GM21367 (cell line): Measurements from ENCODE around the gene ARTN.

Experiments
- ATAC-seq: cut with Tn5 transposase; IDR thresholded peaks from one replicate; pipeline ENCODE4 v1.9.1; 2021; ENCODE audit not compliant: unreplicated experiment

ARTN gene

DNA sequence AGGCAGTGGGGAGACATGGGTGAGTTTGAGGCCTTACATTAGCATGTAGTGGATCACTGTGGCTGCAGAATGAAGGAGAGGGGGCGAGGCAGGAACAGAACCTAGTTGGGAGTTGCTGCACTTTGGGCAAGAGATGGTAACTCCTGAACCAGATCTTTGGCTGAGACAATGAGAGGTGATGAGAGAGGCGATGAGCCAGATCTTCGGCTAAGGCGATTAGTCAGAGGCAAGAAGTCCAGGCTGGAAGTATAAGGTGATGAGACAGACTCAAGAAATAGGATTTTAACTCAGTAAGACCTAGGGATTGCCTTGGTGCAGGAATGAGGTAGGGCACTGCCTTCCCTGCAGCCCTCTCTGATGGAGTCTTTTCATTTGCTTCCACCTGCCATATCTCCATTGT is 9.1 kb upstream of the ARTN start:
- ATAC-seq, result no peak

DNA sequence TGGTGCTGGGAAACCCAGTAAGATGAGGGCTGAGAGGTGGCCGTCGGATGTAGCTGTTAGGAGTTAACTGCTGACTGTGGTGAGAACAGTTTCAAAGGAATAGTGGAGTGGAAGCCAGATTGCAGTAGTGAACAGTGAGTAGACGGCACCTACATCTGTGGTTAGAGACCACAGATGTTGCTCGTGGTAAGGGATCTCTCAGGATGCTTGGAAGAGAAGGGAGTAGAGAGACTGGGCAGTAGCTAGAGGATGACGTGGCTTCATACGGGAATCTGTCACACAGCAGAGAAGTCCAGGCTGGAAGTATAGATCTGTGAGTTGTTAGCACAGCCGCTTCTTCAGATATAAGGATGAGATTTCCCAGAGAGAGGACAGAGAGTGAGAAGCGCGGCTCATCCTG is 7.8 kb upstream of the ARTN start:
- ATAC-seq, result no peak

DNA sequence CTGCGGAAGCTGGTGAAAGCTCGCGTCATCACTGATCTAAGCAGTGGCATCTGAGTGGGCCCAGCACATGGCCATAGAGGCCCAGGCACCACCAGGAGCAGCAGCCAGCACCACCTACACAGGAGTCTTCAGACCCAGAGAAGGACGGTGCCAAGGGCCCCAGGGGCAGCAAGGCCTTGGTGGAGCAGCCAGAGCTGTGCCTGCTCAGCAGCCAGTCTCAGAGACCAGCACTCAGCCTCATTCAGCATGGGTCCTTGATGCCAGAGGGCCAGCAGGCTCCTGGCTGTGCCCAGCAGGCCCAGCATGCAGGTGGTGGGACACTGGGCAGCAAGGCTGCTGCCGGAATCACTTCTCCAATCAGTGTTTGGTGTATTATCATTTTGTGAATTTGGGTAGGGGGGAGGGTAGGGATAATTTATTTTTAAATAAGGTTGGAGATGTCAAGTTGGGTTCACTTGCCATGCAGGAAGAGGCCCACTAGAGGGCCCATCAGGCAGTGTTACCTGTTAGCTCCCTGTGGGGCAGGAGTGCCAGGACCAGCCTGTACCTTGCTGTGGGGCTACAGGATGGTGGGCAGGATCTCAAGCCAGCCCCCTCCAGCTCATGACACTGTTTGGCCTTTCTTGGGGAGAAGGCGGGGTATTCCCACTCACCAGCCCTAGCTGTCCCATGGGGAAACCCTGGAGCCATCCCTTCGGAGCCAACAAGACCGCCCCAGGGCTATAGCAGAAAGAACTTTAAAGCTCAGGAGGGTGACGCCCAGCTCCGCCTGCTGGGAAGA is 3.2 kb upstream of the ARTN start:
- ATAC-seq, result no peak

DNA sequence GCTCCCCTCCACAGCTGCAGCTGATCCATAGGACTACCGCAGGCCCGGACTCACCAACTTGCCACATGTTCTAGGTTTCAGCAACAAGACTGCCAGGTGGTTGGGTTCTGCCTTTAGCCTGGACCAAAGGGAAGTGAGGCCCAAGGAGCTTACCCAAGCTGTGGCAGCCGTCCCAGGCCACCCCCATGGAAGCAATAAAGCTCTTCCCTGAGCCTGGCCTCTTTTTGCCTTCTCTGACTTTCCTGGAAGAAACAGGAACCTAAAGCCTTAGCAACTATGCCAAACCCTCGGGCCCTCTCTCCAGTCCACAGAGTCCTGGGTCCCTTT is 2.7 kb upstream of the ARTN start:
- ATAC-seq, result no peak

DNA sequence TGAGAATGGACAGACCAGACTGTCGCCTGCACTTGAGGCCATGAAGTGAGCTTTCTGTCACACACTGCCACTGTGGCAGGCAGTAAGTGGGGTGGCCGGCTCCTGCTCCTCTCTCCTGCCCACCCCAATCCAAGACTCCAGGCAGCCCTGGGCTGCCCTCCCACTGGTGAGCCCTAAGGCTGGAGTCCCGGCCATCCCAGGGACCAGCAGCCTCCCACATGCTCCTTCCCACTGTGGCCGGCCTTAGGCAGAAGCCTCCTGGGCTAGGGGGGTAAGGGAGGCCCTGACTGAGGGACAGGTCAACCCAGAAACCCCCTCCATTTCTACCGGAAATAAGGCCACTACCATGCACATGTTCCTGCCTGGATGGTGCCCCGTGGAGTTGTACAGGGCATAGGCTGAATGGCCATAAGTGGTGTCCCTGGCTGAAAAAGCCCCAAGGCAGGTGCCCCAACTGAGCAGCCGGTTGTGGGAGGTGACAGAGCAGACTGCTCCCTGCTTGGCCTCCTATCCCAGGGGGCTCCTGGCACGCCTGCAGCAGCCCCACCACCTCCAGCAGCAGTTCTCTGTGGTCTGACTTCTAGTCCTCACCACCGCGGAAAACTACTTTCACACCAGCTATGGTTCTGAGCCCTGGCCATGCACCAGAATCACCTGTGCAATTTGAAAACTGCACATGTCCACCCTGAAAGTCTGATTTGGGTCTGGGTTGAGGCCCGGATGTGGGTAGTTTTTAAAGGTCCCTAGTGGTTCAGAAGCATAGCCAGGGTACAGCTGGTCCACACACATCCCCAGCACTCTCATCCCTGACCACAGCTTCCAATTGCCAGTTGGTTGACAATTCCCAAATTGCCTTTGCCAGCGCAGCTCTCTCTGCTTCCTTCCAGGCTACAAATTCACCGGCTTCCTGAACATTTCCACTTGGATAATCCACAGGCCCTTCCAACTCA is 1.6 kb upstream of the ARTN start:
- ATAC-seq, result no peak

DNA sequence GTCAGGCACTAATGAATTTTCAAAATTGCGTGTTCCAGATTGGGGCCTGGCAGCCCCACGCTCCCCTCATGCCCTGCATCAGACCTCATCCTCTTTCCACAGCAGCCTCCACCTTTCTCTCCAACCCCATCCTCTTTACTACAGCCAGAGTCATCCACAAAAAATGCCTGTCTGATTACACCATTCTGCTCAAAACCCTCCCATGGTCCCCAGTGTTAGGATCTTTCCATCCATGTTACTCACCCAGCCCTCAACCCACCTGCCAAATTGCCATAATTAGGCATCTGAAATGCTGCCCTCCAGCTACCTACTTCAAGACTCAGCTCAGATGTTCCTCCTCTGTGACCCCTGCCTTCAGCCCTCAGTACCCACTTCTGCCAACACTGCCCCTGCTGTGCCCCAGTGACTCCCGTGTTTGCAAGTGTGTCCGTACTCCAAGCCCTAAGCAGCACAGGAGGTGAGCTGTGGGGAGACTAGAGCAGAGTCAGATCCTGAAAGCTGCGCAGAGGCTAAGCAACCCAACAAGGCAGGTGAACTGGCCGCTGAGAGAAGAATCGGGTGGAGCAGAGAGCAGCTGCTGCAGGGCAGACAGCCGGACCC is 715 bp upstream of the ARTN start:
- no peak for ATAC-seq

DNA sequence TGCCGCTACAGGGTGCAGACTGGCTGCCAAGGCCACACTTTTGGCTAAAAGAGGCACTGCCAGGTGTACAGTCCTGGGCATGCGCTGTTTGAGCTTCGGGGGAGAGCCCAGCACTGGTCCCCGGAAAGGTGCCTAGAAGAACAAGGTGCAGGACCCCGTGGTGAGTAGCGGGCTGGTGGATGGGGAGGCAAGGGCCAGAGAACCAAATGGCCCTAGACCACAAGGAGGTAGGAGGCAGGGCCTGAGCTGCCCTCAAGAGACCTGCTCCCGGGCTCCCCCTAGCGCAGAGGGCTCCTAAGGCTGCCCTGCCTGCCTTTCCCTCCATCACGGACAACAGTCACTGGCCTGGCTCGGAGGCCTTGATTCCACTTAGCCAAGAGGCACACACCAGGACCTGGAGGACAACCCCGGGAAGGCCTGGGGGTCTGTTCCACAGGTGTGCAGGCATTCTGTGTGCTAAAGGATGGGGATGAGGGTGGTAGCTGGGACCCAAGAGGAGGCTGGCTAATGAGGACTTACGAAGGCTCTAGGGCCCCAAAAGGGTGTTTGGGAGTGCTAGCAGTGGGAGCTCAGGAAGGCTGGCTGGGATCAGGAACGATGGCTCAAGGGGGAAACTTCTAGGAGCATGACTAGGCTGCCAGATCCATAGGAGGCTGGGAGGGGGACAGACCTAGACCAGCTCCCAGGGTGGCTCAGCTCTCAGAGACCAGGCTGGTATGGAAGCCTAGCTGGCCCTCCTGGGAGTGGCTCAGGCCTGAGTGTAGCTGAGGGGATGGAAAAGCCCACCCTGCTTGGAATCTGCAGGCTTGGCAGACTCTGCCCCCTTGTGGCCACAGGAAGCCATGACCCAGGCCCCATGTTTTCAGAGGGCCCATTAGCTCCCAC is 742 bp downstream of the ARTN start:
- ATAC-seq, result no peak

DNA sequence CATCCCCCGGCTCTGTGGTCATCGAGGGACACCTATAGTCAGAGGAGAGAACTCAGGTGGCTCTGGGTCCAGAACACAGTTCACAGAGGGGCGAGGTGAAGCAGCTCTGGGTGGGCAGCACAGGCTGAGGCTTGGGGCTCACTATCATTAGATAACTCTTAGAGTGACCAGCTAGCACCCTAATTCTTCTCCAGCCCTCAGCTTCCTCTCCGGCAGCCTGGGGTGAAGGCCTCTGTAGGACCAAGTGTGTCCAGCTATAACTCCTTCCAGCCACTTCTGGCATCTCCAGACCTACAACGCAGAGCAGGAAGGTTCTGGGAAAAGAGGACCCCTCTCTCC is 1.4 kb downstream of the ARTN start:
- no peak for ATAC-seq

DNA sequence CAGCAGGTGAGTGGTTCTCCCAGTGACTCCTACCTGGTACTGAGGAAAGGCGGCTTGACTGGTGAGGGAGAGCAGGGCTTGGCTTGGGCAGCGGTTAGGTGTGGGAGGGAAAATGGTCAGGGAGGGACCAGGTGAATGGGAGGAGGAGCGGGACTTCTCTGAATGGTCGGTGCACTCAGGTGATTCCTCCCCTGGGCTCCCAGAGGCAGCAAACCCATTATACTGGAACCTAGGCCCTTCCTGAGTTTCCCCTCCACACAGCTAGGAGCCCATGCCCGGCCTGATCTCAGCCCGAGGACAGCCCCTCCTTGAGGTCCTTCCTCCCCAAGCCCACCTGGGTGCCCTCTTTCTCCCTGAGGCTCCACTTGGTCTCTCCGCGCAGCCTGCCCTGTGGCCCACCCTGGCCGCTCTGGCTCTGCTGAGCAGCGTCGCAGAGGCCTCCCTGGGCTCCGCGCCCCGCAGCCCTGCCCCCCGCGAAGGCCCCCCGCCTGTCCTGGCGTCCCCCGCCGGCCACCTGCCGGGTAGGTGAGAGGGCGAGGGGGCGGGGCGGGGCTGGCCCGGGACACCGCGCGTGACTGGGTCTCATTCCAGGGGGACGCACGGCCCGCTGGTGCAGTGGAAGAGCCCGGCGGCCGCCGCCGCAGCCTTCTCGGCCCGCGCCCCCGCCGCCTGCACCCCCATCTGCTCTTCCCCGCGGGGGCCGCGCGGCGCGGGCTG is 2.3 kb downstream of the ARTN start:
- ATAC-seq, result no peak

DNA sequence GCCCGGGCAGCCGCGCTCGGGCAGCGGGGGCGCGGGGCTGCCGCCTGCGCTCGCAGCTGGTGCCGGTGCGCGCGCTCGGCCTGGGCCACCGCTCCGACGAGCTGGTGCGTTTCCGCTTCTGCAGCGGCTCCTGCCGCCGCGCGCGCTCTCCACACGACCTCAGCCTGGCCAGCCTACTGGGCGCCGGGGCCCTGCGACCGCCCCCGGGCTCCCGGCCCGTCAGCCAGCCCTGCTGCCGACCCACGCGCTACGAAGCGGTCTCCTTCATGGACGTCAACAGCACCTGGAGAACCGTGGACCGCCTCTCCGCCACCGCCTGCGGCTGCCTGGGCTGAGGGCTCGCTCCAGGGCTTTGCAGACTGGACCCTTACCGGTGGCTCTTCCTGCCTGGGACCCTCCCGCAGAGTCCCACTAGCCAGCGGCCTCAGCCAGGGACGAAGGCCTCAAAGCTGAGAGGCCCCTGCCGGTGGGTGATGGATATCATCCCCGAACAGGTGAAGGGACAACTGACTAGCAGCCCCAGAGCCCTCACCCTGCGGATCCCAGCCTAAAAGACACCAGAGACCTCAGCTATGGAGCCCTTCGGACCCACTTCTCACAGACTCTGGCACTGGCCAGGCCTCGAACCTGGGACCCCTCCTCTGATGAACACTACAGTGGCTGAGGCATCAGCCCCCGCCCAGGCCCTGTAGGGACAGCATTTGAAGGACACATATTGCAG is 3.0 kb downstream of the ARTN start:
- no peak for ATAC-seq

DNA sequence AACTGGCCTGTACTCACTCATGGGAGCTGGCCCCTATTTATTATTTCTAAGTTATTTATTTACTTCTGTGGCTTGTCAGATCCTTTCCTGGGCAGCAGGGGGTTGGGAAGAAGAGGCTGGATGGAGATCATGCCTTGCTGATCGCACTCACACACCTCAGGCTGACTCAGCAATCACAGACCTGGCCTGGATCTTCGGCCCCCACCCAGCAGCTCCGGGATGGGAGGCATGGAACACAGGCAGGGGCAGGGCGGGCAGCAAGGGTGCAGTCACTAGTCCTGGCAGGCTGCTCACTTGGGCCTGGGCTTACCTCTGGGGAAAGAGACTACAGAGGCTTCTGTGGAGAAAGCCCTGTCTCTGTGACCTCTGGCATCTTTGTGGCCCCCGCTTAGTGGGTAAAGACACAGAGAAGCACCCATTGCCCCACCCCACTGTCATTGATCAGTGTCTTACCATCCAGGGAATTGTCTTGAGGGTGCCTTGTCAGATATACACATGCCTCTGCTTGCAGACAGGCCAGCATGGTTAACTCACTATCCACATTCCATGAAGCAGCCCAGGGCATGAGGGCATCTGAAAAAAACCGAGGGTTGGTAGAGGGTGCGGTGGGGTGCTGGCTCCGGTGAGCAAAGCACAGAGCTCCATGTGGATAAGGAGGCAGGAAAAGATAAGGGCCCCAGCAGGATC is 3.7 kb downstream of the ARTN start:
- no peak for ATAC-seq

DNA sequence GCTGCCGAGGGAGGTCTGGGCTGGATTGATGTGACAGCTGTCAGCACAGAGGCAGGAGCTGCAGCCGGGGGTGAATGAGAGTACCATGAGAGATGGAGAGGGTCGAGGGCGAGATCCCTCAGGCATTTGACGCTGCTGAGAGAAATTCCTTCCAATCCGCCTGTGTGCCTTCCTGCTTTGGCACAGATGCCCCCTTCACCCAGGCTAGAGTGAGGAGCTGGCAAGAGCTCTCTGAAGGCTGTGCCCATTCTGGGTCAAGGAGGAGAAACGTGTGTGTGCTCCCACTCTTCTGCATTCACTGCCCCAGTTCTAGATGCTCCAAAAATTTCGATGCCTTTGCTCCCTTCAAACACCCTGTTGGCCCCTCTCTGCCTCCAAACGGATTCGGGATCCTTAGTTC is 4.8 kb downstream of the ARTN start:
- ATAC-seq, result no peak

DNA sequence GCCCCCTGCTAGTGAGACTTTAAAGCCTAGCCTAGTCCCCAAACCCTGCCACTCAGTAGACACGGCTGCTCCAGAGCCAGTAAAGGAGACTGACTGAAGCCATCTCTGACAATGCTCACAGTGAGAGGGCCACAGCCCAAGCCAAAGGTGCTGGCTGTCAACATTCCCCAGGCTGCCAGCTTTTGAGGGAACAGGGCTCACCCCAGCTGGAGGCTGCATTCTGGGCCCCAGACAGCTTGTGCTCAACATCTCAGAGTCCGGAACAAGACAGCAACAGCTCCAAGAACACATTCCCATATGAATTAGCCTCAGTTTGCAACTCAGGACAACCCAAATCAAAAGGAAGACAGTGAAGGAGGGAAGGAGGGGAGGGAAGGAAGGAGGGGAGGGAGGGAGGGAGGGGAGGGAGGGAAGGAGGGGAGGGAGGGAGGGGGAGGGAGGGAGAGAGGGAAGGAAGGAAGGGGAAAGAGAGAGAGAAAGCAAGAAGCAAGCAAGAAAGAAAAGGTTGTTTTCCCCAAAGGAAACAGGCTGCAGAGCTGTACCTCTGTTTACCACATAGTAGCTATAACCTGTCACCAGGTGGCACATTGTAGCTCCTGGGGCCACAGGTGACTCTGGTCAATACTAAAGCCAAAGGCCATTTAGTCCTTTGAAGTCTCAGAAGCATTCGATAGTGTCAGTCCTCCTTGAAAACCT is 5.4 kb downstream of the ARTN start:
- ATAC-seq, result no peak

DNA sequence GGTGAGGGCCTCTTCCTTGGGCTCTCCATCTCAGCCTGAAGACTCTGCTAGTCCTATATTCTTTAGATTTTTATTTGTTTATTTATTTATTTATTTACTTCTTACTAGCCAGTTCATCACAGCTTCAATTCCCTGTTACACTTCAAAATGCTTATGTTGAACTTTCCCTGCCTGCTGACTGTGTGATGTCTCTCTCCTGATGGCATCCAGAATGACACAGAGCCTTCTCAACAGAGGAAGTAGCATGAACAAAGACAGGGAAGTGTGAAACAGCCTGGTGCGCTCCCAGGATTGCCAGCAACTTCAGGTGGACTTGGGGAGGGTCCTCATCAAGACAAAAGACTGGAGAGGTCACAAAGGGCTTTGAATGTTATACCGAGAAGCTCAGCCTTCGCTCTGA is 8.8 kb downstream of the ARTN start:
- no peak for ATAC-seq

DNA sequence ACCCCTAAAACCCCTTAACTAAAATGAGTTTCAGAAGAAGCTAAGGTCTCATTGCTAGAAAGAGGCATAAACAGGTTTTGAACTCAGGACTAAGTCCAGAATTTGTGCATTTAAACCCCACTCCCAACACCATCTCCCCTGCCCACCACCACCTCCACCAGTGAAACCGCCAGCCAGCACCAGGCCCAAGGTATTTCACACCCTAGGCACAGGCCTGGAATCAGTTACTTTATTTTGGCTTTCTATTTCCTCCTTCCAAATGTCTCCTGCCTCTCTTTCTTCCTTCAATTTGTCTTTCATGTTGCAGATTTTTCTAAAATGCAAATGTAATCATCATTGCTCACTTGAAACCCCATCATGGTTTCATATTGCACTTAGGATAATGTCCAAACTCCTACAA is 11.3 kb downstream of the ARTN start:
- no peak for ATAC-seq

DNA sequence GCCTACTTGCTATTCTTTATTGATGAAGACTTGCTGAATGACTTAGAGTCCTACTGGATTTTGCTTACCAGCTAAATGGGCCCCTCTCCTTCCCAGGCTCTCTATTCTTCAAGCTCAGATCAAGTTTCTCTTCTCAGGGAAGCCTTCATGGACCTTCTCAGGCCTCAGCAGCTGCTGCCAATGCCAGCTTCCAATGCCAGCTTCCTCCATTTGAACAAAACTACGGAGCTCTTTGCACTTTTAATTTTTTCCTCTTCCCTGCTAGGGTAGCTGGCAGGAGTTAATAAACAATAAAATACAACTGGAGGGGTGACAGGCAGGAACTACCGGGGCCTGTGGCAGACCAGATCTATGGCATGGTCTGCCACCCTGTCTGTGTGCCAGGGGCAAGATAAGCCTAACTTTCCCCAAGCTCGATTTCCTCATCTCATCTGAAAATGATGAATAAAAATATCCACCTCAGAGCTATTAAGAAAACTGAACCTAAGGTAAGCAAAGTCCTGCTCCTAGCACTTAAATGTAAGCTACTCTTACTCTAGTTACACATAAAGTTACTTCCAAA is 12.2 kb downstream of the ARTN start:
- ATAC-seq, result no peak

DNA sequence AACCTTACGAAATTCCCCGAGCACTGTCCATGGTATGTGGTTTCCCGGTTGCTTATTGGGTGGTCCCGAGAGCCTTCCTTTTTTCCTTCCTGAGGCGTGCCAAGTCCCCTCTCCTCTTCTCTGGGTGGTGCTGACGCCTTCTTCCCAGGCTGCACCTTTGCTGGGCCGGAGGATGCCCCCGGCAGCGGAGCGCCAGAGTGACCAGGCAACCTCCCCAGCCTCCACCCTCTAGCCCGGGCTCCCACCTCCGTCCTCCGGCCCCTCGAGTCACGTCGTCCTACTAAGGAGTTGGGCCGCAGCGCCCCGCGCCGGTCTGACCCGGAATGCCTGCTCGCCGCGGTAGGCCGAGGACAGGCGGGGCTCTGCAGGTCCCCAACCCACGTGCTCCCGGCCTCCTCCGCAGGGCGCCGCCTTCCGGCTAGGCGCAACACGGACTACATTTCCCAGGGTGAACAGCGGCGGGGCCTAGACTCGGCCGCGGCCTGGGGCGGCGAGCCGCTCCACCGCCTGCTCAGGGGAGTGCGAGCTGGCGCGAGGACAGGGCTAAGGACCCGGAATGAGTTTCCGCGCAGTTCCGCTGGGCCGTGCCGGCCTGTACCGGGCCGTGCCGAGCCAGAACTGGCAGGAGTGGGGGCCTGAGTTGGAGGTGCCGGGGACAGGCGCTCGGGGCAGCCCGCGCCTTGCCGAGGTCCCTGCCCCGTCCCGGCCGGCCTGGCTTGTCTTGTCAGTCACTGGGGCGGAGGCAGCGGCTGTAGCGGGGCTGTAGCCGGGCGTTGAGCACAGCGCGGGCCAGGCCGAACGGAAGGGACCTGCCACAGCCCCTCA is 12.8 kb downstream of the ARTN start, which contains the start of gene IPO13:
IPO13 (plus strand) TSS at position 715 of the 825 bp plus-strand sequence. CDS start 651 bp downstream, outside the sequence.
- ATAC-seq, result peak; percentile 83
